ENCODE results near the gene PUM2.

The PUM2 gene

DNA sequence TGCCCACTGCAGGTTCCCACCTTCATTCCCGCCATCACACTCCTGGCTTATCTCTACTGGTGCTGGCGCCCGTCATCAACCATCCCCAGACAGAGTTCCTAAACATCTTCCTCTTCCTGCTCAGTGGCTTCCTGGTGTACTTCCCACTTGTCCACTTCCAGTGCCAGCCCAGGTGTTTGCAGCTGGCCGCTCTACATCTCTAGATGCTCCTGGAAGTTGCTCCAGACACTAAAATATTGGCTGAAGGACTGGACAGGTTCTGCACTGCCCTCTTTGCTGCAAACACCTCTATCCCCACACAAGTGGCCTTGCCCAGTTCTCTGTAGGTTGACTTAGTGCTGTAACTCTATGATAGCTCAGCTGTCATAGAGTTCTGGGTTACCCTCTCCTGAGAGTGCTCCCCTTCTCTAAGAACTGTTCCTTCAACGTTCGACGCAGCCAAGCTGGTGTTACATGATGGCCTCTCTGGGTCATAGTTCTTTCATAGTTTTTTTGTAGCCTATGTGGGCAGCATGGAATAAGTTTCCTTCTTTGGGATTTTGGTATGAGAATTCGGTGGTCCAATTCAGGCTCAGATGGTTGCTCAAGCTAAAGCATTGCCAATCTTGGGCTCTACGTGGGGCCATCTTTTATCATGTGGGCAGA lies 45.8 kb upstream of the PUM2 start:
- TF ChIP-seq, protein P1, sequence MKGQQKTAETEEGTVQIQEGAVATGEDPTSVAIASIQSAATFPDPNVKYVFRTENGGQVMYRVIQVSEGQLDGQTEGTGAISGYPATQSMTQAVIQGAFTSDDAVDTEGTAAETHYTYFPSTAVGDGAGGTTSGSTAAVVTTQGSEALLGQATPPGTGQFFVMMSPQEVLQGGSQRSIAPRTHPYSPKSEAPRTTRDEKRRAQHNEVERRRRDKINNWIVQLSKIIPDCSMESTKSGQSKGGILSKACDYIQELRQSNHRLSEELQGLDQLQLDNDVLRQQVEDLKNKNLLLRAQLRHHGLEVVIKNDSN (IDR thresholded peaks at IDR 0.05), result no peak
- TF ChIP-seq EP300 (IDR thresholded peaks at IDR 0.05; ENCODE audit: borderline replicate concordance) (no peak), NFIC (IDR thresholded peaks at IDR 0.05) (no peak), TEAD4 (IDR thresholded peaks at IDR 0.05) (no peak), CEBPB (IDR thresholded peaks at IDR 0.05) (no peak), CREB1 (IDR thresholded peaks at IDR 0.05; ENCODE audit: low read depth) (no peak), ZBTB7A (IDR thresholded peaks at IDR 0.05; ENCODE audit: low read depth) (no peak), TCF12 (IDR thresholded peaks at IDR 0.05; ENCODE audit: low read depth) (no peak), YY1 (IDR thresholded peaks at IDR 0.05; ENCODE audit: low read depth) (no peak), EGR1 (IDR thresholded peaks at IDR 0.05) (no peak), FOXM1 (IDR thresholded peaks at IDR 0.05; ENCODE audit: borderline replicate concordance, low read depth) (no peak), TAF1 (IDR thresholded peaks at IDR 0.05; ENCODE audit: low read depth) (no peak)
- TF ChIP-seq, protein P2, sequence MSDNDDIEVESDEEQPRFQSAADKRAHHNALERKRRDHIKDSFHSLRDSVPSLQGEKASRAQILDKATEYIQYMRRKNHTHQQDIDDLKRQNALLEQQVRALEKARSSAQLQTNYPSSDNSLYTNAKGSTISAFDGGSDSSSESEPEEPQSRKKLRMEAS (IDR thresholded peaks at IDR 0.05), result no peak

DNA sequence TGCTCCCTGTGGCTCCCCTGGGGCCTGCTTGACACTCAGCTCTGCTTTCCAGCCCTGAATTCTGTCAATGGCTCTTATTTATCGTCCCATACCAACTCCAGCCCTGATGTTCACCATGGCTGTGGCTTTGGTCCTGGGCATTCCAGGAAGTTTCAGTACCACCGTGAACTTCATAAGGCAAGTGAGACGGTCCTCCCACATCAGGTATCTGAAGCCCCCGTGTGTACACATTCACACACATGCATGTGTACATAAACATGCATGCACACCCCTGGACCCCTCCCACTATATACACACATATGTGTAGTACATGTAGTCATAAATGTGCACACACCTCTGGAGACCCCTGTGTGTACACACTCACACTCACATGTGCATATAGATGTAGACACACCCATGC lies 43.3 kb upstream of the PUM2 start:
- TF ChIP-seq RAD21 (IDR thresholded peaks at IDR 0.05; ENCODE audit: low read depth) (no peak), NFIC (IDR thresholded peaks at IDR 0.05) (no peak), TEAD4 (IDR thresholded peaks at IDR 0.05) (no peak), YY1 (IDR thresholded peaks at IDR 0.05; ENCODE audit: low read depth) (no peak), EGR1 (IDR thresholded peaks at IDR 0.05) (no peak), CREB1 (IDR thresholded peaks at IDR 0.05; ENCODE audit: low read depth) (no peak)
- TF ChIP-seq, protein P1 (IDR thresholded peaks at IDR 0.05), result no peak

DNA sequence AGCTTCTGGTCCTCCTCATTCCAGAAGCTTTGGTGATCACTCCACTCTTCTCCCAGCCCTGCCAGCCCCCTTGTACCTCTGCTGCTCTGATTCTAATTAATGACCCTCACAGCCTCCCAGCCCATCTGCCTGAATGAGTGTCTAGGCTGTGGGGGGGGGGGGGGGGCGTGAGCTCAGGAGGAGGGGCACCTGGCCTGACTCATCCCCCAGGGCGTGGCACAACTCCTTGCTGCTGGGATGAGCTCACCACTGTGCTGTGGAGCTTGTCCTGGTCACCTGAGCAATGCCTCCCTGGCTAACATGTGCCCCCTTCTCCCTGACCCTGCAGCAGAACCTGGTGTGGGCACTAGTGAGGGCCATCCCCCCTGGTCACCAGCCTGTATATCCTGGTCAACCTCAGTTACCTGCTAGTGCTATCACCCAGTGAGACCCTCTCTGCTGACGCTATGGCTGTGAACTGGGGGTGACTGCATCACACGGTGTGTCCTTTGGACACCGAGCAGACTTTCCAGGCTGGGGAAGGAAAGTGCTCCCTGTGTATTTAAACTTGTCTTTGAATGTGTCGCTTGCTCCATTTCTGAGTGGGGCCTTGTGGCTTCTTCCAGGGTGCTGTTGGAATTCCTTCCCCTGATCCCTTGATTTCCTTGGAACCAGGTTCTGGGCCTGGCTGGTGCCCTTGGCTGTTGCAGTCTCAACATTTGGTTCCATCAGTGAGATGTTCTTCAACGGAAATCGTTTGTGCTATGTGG lies 41.5 kb upstream of the PUM2 start:
- TF ChIP-seq CREB1 (IDR thresholded peaks at IDR 0.05; ENCODE audit: low read depth) (no peak), EP300 (IDR thresholded peaks at IDR 0.05; ENCODE audit: borderline replicate concordance) (no peak), RAD21 (IDR thresholded peaks at IDR 0.05; ENCODE audit: low read depth) (no peak), EGR1 (IDR thresholded peaks at IDR 0.05) (no peak)
- TF ChIP-seq, protein P3, sequence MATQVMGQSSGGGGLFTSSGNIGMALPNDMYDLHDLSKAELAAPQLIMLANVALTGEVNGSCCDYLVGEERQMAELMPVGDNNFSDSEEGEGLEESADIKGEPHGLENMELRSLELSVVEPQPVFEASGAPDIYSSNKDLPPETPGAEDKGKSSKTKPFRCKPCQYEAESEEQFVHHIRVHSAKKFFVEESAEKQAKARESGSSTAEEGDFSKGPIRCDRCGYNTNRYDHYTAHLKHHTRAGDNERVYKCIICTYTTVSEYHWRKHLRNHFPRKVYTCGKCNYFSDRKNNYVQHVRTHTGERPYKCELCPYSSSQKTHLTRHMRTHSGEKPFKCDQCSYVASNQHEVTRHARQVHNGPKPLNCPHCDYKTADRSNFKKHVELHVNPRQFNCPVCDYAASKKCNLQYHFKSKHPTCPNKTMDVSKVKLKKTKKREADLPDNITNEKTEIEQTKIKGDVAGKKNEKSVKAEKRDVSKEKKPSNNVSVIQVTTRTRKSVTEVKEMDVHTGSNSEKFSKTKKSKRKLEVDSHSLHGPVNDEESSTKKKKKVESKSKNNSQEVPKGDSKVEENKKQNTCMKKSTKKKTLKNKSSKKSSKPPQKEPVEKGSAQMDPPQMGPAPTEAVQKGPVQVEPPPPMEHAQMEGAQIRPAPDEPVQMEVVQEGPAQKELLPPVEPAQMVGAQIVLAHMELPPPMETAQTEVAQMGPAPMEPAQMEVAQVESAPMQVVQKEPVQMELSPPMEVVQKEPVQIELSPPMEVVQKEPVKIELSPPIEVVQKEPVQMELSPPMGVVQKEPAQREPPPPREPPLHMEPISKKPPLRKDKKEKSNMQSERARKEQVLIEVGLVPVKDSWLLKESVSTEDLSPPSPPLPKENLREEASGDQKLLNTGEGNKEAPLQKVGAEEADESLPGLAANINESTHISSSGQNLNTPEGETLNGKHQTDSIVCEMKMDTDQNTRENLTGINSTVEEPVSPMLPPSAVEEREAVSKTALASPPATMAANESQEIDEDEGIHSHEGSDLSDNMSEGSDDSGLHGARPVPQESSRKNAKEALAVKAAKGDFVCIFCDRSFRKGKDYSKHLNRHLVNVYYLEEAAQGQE (IDR thresholded peaks at IDR 0.05; ENCODE audit: low read depth), result no peak
- TF ChIP-seq, protein P1 (IDR thresholded peaks at IDR 0.05), result peak; percentile 41; the same call in 1 of the 2 replicates

DNA sequence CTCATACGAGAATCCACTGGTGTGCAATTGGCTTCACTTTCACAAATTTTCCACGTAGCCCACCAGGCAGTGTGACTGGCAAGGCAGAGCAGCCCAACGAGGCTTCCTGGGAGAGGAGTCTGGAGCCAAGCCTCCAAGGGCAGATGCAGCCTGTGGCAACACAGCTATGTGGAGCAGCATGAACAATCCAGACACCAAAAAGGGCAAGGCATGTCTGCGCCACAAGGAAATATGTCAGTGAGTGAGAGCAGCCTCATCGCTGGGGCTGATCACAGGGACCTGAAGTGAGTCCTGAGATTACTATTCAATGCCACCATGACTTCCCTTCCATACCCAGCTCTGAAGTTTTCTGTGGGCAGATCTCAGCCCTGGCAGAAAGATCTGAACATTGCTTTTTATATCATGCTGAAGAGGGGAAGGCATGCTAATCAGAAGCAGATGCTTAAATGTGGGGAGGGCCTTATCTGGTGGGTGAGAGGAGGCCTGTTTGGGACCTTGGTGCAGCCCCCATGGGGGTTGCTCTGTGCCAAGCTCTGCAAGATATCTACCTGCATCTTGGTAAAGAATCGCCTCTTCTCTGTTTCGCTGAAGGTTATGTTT lies 40.0 kb upstream of the PUM2 start:
- no peak for TF ChIP-seq YY1 (IDR thresholded peaks at IDR 0.05; ENCODE audit: low read depth)
- no peak for TF ChIP-seq CEBPB (IDR thresholded peaks at IDR 0.05)
- TF ChIP-seq, protein P1 (IDR thresholded peaks at IDR 0.05), result no peak
- no peak for TF ChIP-seq TCF12 (IDR thresholded peaks at IDR 0.05; ENCODE audit: low read depth)
- no peak for TF ChIP-seq CREB1 (IDR thresholded peaks at IDR 0.05; ENCODE audit: low read depth)
- TF ChIP-seq TAF1 (IDR thresholded peaks at IDR 0.05; ENCODE audit: low read depth), result no peak
- TF ChIP-seq ZBTB7A (IDR thresholded peaks at IDR 0.05; ENCODE audit: low read depth), result no peak
- no peak for TF ChIP-seq FOXM1 (IDR thresholded peaks at IDR 0.05; ENCODE audit: borderline replicate concordance, low read depth)

DNA sequence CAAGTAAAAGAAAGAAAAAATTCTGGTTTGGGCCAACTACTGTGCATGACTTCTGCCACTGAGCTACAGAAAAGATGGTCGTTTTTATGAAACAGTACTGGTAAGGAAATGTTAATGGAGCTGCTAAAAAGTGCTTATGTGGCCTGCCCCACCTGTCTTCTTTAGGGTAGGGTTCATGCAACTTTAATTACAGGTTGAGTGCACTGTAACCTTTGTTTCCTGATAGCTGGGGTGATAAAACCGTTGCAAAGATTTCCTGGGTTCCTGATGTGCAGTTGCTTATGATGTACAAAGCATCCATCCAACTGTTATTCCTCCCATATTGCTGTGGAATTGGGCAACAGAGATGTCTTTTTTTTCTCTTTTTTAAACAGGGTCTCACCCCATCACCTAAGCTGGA lies 34.3 kb upstream of the PUM2 start:
- TF ChIP-seq, protein P2 (IDR thresholded peaks at IDR 0.05), result no peak

DNA sequence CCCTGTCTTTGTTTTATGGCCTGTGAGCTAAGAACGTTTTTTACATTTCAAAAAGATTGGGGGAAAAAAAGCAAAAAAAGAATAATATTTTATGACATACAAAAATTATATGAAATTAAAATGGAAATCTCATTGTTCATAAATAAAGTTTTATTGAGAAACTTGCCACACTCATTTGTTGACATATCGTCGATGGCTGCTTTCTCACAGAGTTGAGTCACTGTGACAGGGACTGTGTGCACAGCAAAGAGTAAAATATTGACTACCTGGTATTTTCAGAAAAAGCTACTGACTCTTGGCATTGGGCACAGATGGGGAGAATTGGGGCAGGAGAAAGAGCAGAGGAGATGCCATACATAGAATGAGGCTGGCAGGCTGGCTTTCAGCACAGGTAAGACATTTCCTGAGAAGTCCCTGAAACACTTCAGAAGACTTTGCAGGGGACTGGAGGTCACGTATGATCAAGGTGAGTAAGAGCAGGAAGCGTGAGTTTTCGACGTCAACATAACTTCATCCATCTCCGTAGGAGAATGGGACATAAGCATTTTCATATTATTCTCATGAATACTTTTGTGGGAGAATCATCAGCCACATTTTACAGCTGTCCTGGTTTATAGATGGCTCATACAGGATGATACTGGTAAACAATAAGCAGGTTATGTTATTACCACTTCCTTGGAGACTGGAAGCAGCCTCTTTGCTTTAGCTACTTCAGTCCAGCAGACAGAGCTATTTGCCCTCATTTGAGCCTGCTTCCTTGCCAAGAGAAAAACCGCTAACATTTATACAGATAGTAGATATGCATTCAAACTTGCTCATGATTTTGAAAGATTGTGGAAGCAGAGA lies 32.5 kb upstream of the PUM2 start:
- TF ChIP-seq, protein P2 (IDR thresholded peaks at IDR 0.05), result no peak
- TF ChIP-seq TEAD4 (IDR thresholded peaks at IDR 0.05), result no peak
